ENCODE results near the gene ZNF772. TPM values are rescaled to one million over a fixed set of nuclear protein-coding genes. Genes with fewer than 3 reads are reported as not detected.
A peak's percentile ranks its signal among the peaks of the same experiment; 100 is the strongest.
"Not testable (repeated sequence)": the region's sequence is repeated elsewhere in the genome, so short reads cannot be mapped to it uniquely, and the experiment has no call there.

Gene ZNF772
- total RNA-seq, 1 donor from 2014 or later: 11.8 TPM

DNA sequence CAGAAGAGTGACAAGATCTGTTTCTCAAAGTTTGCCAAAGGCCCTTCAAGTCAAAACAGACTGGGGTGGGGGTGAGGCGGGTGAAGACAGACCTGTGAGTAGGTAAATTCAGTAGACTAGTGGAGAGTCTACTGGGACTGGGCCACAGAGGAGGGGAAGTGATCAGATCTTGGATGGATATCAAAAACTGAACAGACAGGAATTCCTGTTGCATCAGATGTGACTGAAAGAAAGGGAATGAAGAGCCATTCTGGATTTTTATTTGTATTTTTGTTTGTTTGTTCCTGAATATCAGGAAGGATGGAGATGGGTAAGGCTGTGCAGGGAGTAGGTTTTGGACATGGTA, 10.9 kb upstream of the ZNF772 start:
- DNase-seq (ENCODE audit: low read depth); FAIRE-seq; H3K27me3 ChIP-seq (ENCODE audit: control insufficient read depth, insufficient read depth, low read length): not testable (repeated sequence)
- Histone ChIP-seq H3K36me3 (ENCODE audit: control insufficient read depth, insufficient read depth, low read length) (peaks cover 18% of the 10 kb centered on the region), H3K4me3 (ENCODE audit: low read depth, low read length) (peak overlapping the region; percentile 31)

DNA sequence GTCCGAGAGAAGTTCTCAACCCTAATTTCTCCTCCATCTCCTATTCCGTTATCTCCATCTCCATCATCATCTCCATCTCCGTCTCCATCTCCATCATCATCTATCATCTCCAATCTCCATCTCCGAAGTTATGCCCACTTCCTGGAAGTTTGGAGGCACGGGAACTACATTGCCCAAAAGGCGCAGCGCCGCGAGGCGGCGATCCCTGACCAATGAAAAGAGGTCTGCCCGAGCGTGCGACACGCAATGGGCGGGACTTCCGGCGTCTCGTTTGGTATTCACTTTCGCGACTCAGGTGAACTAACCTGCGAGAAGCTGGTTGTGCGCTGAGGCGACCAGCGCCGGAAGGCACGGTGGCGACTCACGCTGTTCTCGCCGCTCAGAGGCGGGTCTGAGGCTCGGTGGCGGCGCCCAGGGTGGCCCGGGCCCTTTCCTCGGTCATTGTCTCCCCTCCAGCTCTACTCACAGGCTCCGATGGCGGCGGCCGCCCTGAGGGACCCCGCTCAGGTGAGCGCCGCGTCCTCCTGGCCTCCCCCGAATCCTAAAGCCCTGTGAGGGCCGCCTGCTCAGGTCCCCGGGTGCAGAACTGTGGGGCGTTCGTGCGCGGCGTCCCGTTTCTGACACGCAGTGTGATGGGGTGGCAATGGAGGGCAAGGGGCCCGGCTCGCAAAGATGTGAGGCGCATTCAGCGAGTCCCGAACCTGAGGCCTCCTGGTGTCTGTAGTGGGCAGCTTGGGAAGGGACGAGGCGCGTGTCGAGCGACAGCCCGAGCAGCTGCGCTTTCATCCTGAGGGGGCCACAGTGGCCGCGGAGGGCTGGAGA, 10.3 kb upstream of the ZNF772 start, which contains the start of gene ZNF419:
TSS of gene ZNF419 (plus strand) at position 274 of the 822 bp plus-strand sequence. CDS start at position 475, 201 bp downstream.
- DNase-seq (ENCODE audit: low read depth): peak; percentile 91
- Histone ChIP-seq H3K4me3 (ENCODE audit: low read depth, low read length) (peak within 1 kb of the TSS; percentile 78), H3K36me3 (ENCODE audit: control insufficient read depth, insufficient read depth, low read length) (peaks cover 13% of the 10 kb centered on the region)
- peak; percentile 92 for FAIRE-seq
- TF ChIP-seq, protein P1, sequence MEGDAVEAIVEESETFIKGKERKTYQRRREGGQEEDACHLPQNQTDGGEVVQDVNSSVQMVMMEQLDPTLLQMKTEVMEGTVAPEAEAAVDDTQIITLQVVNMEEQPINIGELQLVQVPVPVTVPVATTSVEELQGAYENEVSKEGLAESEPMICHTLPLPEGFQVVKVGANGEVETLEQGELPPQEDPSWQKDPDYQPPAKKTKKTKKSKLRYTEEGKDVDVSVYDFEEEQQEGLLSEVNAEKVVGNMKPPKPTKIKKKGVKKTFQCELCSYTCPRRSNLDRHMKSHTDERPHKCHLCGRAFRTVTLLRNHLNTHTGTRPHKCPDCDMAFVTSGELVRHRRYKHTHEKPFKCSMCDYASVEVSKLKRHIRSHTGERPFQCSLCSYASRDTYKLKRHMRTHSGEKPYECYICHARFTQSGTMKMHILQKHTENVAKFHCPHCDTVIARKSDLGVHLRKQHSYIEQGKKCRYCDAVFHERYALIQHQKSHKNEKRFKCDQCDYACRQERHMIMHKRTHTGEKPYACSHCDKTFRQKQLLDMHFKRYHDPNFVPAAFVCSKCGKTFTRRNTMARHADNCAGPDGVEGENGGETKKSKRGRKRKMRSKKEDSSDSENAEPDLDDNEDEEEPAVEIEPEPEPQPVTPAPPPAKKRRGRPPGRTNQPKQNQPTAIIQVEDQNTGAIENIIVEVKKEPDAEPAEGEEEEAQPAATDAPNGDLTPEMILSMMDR (IDR thresholded peaks at IDR 0.05; ENCODE audit: insufficient read depth, low read length, severe bottlenecking): peak; percentile 17
- not testable (repeated sequence) for H3K27me3 ChIP-seq (ENCODE audit: control insufficient read depth, insufficient read depth, low read length)

DNA sequence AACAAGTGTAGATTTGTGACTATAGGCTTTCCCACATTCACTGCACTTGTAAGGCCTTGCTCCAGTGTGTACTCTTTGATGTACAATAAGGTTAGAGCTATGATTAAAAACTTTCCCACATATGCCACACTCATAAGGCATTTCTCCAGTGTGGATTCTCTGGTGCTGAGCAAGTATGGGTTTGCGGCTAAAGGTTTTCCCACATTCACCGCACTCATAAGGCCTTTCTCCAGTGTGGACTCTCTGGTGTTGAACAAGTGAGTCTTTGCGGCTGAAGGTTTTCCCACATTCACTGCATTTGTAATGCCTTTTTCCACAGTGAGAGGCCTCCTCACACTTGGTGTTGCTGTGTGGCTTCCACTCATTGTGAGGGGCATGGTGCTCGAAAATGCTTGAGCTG, 3.7 kb downstream of the ZNF772 start:
- no peak overlapping the region for H3K4me3 ChIP-seq (ENCODE audit: low read depth, low read length)
- FAIRE-seq (no peak), DNase-seq (ENCODE audit: low read depth) (no peak)
- H3K27me3 ChIP-seq (ENCODE audit: control insufficient read depth, insufficient read depth, low read length): no peaks in the 10 kb centered on the region
- TF ChIP-seq, protein P1 (IDR thresholded peaks at IDR 0.05; ENCODE audit: insufficient read depth, low read length, severe bottlenecking): no peak
- peaks cover 23% of the 10 kb centered on the region for H3K36me3 ChIP-seq (ENCODE audit: control insufficient read depth, insufficient read depth, low read length)

DNA sequence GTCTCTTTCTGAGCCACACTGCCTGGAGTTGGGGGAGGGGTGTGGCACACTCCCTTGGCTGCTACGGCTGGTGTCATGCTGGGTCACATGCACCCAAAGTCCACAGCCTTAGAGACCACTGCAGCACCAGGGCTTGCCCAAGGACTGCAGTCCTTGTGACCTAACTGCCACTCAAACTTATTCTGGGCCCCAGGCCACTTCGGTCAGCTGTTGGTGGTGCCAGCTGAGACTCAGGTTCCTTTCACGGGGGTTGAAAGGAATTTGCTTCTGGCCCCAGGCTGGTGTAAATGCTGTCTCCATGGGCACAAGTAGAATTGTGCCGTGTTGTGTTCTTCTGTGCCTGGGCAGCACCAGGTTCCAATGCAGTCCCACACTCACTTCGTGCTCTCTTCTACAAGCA, 10.9 kb downstream of the ZNF772 start:
- TF ChIP-seq, protein P1 (IDR thresholded peaks at IDR 0.05; ENCODE audit: insufficient read depth, low read length, severe bottlenecking): no peak
- Histone ChIP-seq H3K36me3 (ENCODE audit: control insufficient read depth, insufficient read depth, low read length) (no peaks in the 10 kb centered on the region), H3K4me3 (ENCODE audit: low read depth, low read length) (no peak overlapping the region), H3K27me3 (ENCODE audit: control insufficient read depth, insufficient read depth, low read length) (no peaks in the 10 kb centered on the region)
- no peak for FAIRE-seq
- DNase-seq (ENCODE audit: low read depth): no peak

DNA sequence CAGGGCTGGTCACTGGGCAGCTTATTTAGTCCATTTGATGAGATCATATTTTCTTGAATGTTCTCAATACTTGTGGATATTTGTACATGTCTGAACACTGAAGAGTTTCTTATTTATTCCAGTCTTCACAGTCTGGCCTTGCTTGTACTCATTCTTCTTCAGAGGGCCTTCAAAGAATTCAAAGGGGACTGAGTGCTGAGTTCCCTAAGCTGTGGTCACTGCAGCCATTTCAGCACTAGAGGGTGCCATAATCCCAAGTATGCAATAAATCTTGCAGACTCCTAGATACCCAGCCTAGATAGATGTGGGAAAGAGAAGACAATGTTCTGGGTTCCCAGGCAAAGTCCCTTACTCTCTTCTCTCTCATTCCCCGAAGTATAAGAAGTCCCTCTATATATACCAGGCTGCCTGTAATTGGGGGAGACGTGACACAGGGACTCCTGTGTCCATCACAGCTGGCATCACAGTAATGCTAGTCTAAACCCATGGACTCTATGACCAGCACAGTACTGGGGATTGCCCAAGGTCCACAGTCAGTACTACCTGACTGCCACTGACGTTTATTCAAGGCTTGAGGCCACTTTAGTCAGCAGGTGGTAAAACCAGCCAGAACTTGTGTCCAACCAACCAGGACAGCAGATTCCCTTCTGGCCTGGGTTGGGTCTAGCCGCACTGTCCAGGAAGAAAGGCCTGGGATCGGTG, 11.5 kb downstream of the ZNF772 start:
- no peaks in the 10 kb centered on the region for H3K36me3 ChIP-seq (ENCODE audit: control insufficient read depth, insufficient read depth, low read length)

DNA sequence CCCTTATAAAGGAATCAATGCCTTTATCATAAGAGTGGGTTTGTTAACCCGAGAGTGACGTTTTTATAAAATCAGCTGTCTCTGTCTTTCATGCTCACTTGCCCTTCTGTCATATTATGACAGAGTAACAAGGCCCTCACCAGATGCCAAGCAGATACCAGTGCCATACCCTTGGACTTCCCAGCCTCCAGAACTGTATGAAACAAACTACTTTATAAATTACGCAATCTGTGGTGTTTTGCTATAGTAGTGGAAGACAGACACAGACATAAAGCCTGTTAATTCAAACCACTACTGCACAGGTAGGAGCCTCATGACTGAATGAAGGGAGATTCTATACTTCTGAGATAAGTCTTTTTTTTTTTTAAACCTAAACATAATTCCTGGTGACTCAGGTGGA, 25.1 kb downstream of the ZNF772 start:
- Histone ChIP-seq H3K27me3 (ENCODE audit: control insufficient read depth, insufficient read depth, low read length) (no peaks in the 10 kb centered on the region), H3K4me3 (ENCODE audit: low read depth, low read length) (no peak overlapping the region), H3K36me3 (ENCODE audit: control insufficient read depth, insufficient read depth, low read length) (no peaks in the 10 kb centered on the region)
- TF ChIP-seq, protein P1 (IDR thresholded peaks at IDR 0.05; ENCODE audit: insufficient read depth, low read length, severe bottlenecking): no peak
- no peak for DNase-seq (ENCODE audit: low read depth)
- FAIRE-seq: no peak

More for the DNA sequence above, 11.5 kb downstream of the ZNF772 start:
- TF ChIP-seq, protein P1 (IDR thresholded peaks at IDR 0.05; ENCODE audit: insufficient read depth, low read length, severe bottlenecking): peak; percentile 37
- Histone ChIP-seq H3K27me3 (ENCODE audit: control insufficient read depth, insufficient read depth, low read length) (no peaks in the 10 kb centered on the region), H3K4me3 (ENCODE audit: low read depth, low read length) (no peak overlapping the region)
- peak; percentile 45 for DNase-seq (ENCODE audit: low read depth)
- no peak for FAIRE-seq

Measured in bronchial epithelial cell (primary cell).